HepG2 (cell line): ENCODE results near the gene ANXA6. TPM values are rescaled to one million over a fixed set of nuclear protein-coding genes. Genes with fewer than 3 reads are reported as not detected.

Experiments used
- ATAC-seq: fragments of 200-7000 bp; cut with Tn5 transposase; 3 replicates; pipeline ENCODE4 v1.9.1; 2020; ENCODE audit warnings: mild to moderate bottlenecking, moderate library complexity
- BruUV-seq: library from RNA; stranded (reverse); fragments of 400-500 nt; replicated peaks from 2 replicates; lab custom pipeline; 2021; lab: Mats Ljungman, UMichigan
- CTCF ChIA-PET: fragments of 300-600 bp; formaldehyde crosslinking; extraction: SDS; loops from one replicate; lab custom pipeline; 2021; ENCODE audit warnings: low total read pairs, inconsistent platforms, low intra/inter-chr PET ratio; lab: Yijun Ruan, JAX
- POLR2A ChIA-PET: fragments of 350-600 bp; sonication (Branson Sonifier 250); formaldehyde crosslinking; loops from one replicate; lab custom pipeline; 2020; ENCODE audit warnings: antibody characterized with exemption, inconsistent platforms; lab: Yijun Ruan, JAX
- DNase-seq: peaks from one replicate; pipeline ENCODE4 v3.0.0-alpha.2; 2015; ENCODE audit warnings: low spot score
- FAIRE-seq: peaks from 3 replicates; lab custom pipeline; 2011; peaks lifted over from hg19 to GRCh38; lab: Jason Lieb, UNC
- H2AFZ ChIP-seq: one replicate; pipeline ENCODE4 v1.6.1; 2011; ENCODE audit warnings: low read length, inconsistent platforms
- H3K27ac ChIP-seq: fragments of 300-600 bp; 3 replicates; pipeline ENCODE4 v1.8.0; 2011; ENCODE audit warnings: mixed run types, mild to moderate bottlenecking, mixed read lengths, low read length, inconsistent platforms; ENCODE audit not compliant: insufficient read depth; ENCODE audit errors: extremely low read length
- H3K27me3 ChIP-seq, 2 experiments: fragments of 200-600 bp in 1 of 2; 2 replicates in 1 of 2; 3 replicates in 1 of 2; pipeline versions ENCODE4 v1.6.0 to v1.8.0; 2011; ENCODE audit warnings: low read length in 2 of 2, mild to moderate bottlenecking in 2 of 2, moderate library complexity in 2 of 2, inconsistent platforms in 1 of 2; ENCODE audit not compliant: insufficient read depth in 2 of 2, control insufficient read depth in 1 of 2
- H3K36me3 ChIP-seq, 2 experiments: fragments of 200-600 bp in 1 of 2; replicated peaks in 1 of 2; 2 replicates in 1 of 2; 3 replicates in 1 of 2; pipeline versions ENCODE4 v1.5.1 to v1.8.0; 2011; ENCODE audit warnings: low read length in 2 of 2, inconsistent platforms in 1 of 2; ENCODE audit not compliant: insufficient read depth in 2 of 2, control insufficient read depth in 1 of 2
- H3K4me1 ChIP-seq: 2 replicates; pipeline ENCODE4 v1.5.1; 2012; ENCODE audit warnings: low read length, inconsistent platforms; ENCODE audit not compliant: insufficient read depth
- H3K4me2 ChIP-seq: 2 replicates; pipeline ENCODE4 v1.6.0; 2011; ENCODE audit warnings: low read depth, low read length, inconsistent platforms
- H3K4me3 ChIP-seq, 3 experiments: fragments of 200-600 bp in 1 of 3; sonication (generic), shearing (Covaris generic) in 1 of 3; replicated peaks in 1 of 3; 2 replicates each; pipeline ENCODE4 v1.5.1; 2011 to 2016; ENCODE audit warnings: low read length in 3 of 3, inconsistent platforms in 2 of 3, low read depth in 2 of 3, mild to moderate bottlenecking in 2 of 3, control low read depth in 1 of 3, mixed read lengths in 1 of 3; ENCODE audit not compliant: insufficient read depth in 1 of 3
- H3K79me2 ChIP-seq: one replicate; pipeline ENCODE4 v1.6.1; 2011; ENCODE audit warnings: low read length, inconsistent platforms; ENCODE audit not compliant: insufficient read depth
- H3K9ac ChIP-seq: 2 replicates; pipeline ENCODE4 v1.6.0; 2011; ENCODE audit warnings: mild to moderate bottlenecking, low read depth, low read length, inconsistent platforms; ENCODE audit not compliant: insufficient read depth
- H3K9me3 ChIP-seq: 2 replicates; pipeline ENCODE4 v1.5.1; 2012; ENCODE audit warnings: mild to moderate bottlenecking, low read length
- H4K20me1 ChIP-seq: 2 replicates; pipeline ENCODE4 v1.6.0; 2011; ENCODE audit warnings: inconsistent platforms, mild to moderate bottlenecking, low read length, moderate library complexity; ENCODE audit not compliant: insufficient read depth
- AGO1 ChIP-seq: fragments of 200-400 bp; formaldehyde crosslinking; IDR thresholded peaks from 2 replicates; pipeline ENCODE4 v1.6.1; 2017; ENCODE audit warnings: mild to moderate bottlenecking, low read depth, low read length, moderate library complexity; ENCODE audit not compliant: poor library complexity, severe bottlenecking
- CEBPZ ChIP-seq: IDR thresholded peaks from 2 replicates; pipeline ENCODE4 v1.6.1; 2012; ENCODE audit warnings: low read length, improper control_type of control experiment
- GTF3A ChIP-seq: sonication (generic); formaldehyde crosslinking; conservative IDR thresholded peaks from 2 replicates; pipeline ENCODE4 v1.4.0; 2020; ENCODE audit warnings: mild to moderate bottlenecking, missing genetic modification reagents
- HES4 ChIP-seq: sonication (generic); formaldehyde crosslinking; IDR thresholded peaks from 2 replicates; pipeline ENCODE4 v1.9.0; 2021; ENCODE audit warnings: mild to moderate bottlenecking, missing genetic modification reagents, borderline replicate concordance
- HMG20B ChIP-seq: conservative IDR thresholded peaks from 2 replicates; pipeline ENCODE4 v1.6.1; 2016; ENCODE audit warnings: missing genetic modification reagents, missing compliant biosample characterization
- MTF1 ChIP-seq: sonication (generic); formaldehyde crosslinking; IDR thresholded peaks from 2 replicates; pipeline ENCODE4 v1.5.0; 2020; ENCODE audit warnings: missing genetic modification reagents
- NR2F6 ChIP-seq, 2 experiments: IDR thresholded peaks; 2 replicates each; pipeline ENCODE4 v1.6.1; 2016; ENCODE audit warnings: antibody characterized with exemption in 1 of 2, mild to moderate bottlenecking in 1 of 2
- RBM39 ChIP-seq: fragments of 200-400 bp; formaldehyde crosslinking; IDR thresholded peaks from one replicate; pipeline ENCODE4 v1.6.1; 2018; ENCODE audit warnings: antibody characterized with exemption, mild to moderate bottlenecking, low read depth, low read length; ENCODE audit not compliant: poor library complexity, severe bottlenecking
- SIX4 ChIP-seq: sonication (generic); formaldehyde crosslinking; IDR thresholded peaks from 2 replicates; pipeline ENCODE4 v1.4.0; 2020; ENCODE audit warnings: missing genetic modification reagents
- SNAPC4 ChIP-seq: sonication (generic); formaldehyde crosslinking; IDR thresholded peaks from 2 replicates; pipeline ENCODE4 v1.4.0; 2020; ENCODE audit warnings: mild to moderate bottlenecking, missing genetic modification reagents
- ZNF274 ChIP-seq: sonication (generic); formaldehyde crosslinking; IDR thresholded peaks from 2 replicates; pipeline ENCODE4 v1.5.1; 2020; ENCODE audit warnings: mild to moderate bottlenecking, missing genetic modification reagents
- ZNF280D ChIP-seq: sonication (generic); formaldehyde crosslinking; IDR thresholded peaks from 2 replicates; pipeline ENCODE4 v1.5.1; 2020; ENCODE audit warnings: mild to moderate bottlenecking, missing genetic modification reagents
- ZNF44 ChIP-seq: sonication (generic); formaldehyde crosslinking; IDR thresholded peaks from 2 replicates; pipeline ENCODE4 v1.5.1; 2020; ENCODE audit warnings: mild to moderate bottlenecking, missing genetic modification reagents
- ZNF879 ChIP-seq: sonication (generic); formaldehyde crosslinking; IDR thresholded peaks from 2 replicates; pipeline ENCODE4 v1.8.1; 2023; ENCODE audit warnings: missing genetic modification reagents
- WGBS: methylation state at CpG from one replicate; pipeline ENCODE4 v1.1.6; 2017; ENCODE audit warnings: low lambda C conversion rate; 5-methylcytosine and 5-hydroxymethylcytosine counted together
- in situ Hi-C: cut with HindIII; loops from 2 replicates; pipeline ENCODE4 v1.10.0; 2017; ENCODE audit warnings: low pct_unique_long_range_greater_than_20kb; ENCODE audit not compliant: extremely low pct_ligation_motif_present
- intact Hi-C: fragments of 100-400 bp; cut with micrococcal nuclease; formaldehyde crosslinking; loops from one replicate; pipeline ENCODE4 v1.10.0; 2022; ENCODE audit not compliant: unreplicated experiment
- polyA plus RNA-seq, 8 experiments: library from polyadenylated mRNA; depleted of rRNA in 3 of 8; stranded (reverse) in 7 of 8; unstranded in 1 of 8; fragments of >200 nt; fragmentation: Illumina TruSeq in 4 of 8; extraction: Trizol in 4 of 8; gene quantifications; 2 replicates each; pipeline versions ENCODE4 v1.2.1 to v1.2.3, GENCODE V29; 2011 to 2016; ENCODE audit warnings: low read depth in 4 of 8, missing spikeins in 1 of 8, mixed read lengths in 1 of 8; ENCODE audit not compliant: insufficient read depth in 1 of 8
- total RNA-seq, 5 experiments: library from RNA; depleted of rRNA; stranded (reverse); fragments of >200 nt; fragmentation: Illumina TruSeq; extraction: Trizol; gene quantifications; 2 replicates each; pipeline ENCODE4 v1.2.3, GENCODE V29; 2016; ENCODE audit warnings: low read depth in 1 of 5

Gene ANXA6
- total and polyA plus RNA-seq, 2 of the 13 experiments (the other 11 are each of a cell fraction or from before 2014, with no cell fraction given): 103 to 125 TPM

- H4K20me1 ChIP-seq: no peaks in the 10 kb centered on the region
- H3K4me1 ChIP-seq: peaks cover 57% of the 10 kb centered on the region
- FAIRE-seq (no peak), ATAC-seq (no peak), DNase-seq (no peak)
- no peak overlapping the region for H2AFZ ChIP-seq
- no peak overlapping the region for H3K4me3 ChIP-seq
- no peak overlapping the region for H3K27ac ChIP-seq
- no peaks in the 10 kb centered on the region for H3K9me3 ChIP-seq
- 89% methylated on average over 7 of the region's 7 CpGs for WGBS
- in situ Hi-C loops (no loop called here), intact Hi-C loops (no loop called here)
- no peak overlapping the region for H3K9ac ChIP-seq
- peaks cover 2 to 10% of the 10 kb centered on the region in 2 experiments; a peak in 2 of 5 replicates for H3K27me3 ChIP-seq
- no peak overlapping the region for H3K4me2 ChIP-seq
- CTCF ChIA-PET: no interaction called here
- no peaks in the 10 kb centered on the region for H3K36me3 ChIP-seq
- peaks cover 17% of the 10 kb centered on the region for H3K79me2 ChIP-seq
- BruUV-seq: no TSS peak
- POLR2A ChIA-PET: interaction anchor here (1.2 kb wide), 1 partner anchor 12 kb away, joined by 3 read pairs; no protein-coding TSS in a partner anchor
- TF ChIP-seq AGO1: no peak
- TF ChIP-seq SNAPC4 (CRISPR knock-in tag): no peak
- no peak for TF ChIP-seq NR2F6 (IDR thresholded peaks at IDR 0.05)
- no peak for TF ChIP-seq NR2F6 (CRISPR knock-in tag; IDR thresholded peaks at IDR 0.05)
- TF ChIP-seq GTF3A (CRISPR knock-in tag): no peak
- no peak for TF ChIP-seq ZNF44
- no peak for TF ChIP-seq ZNF280D (CRISPR knock-in tag)
- TF ChIP-seq ZNF879 (CRISPR knock-in tag): no peak
- TF ChIP-seq CEBPZ: no peak
- TF ChIP-seq HES4 (CRISPR knock-in tag): no peak
- no peak for TF ChIP-seq MTF1
- TF ChIP-seq ZNF274 (CRISPR knock-in tag): no peak
- no peak for TF ChIP-seq RBM39
- no peak for TF ChIP-seq SIX4
- no peak for TF ChIP-seq HMG20B (CRISPR knock-in tag)
Measured at GRCh38 chr5:151084363-151084762, 73.2 kb downstream of the ANXA6 start.
